ENCODE data around the gene EFTUD2. TPM values are rescaled to one million over a fixed set of nuclear protein-coding genes. Genes with fewer than 3 reads are reported as not detected.

Gene EFTUD2
- total and polyA plus RNA-seq, 2 of the 13 experiments (the other 11 are each of a cell fraction or from before 2014, with no cell fraction given): 111 to 137 TPM

GRCh38 chr17:44915862-44916780, 16.9 kb upstream of the EFTUD2 start (continued):
- 0 out of 2 replicates have a peak, but pooled peaks have one; percentile 54 for TF ChIP-seq ZNF572 (CRISPR knock-in tag; IDR thresholded peaks at IDR 0.05)
- TF ChIP-seq TFAP4 (IDR thresholded peaks at IDR 0.05; ENCODE audit: borderline replicate concordance, low read depth): 0 out of 2 replicates have a peak, but pooled peaks have one; percentile 17
- TF ChIP-seq MIER2 (CRISPR knock-in tag; IDR thresholded peaks at IDR 0.05): no peak
- TF ChIP-seq ETS1 (CRISPR knock-in tag; IDR thresholded peaks at IDR 0.05): no peak
- TF ChIP-seq GMEB2 (CRISPR knock-in tag; IDR thresholded peaks at IDR 0.05; ENCODE audit: low read depth): no peak
- peak; percentile 69; the same call in 1 of the 2 replicates for TF ChIP-seq ZMYM3 (CRISPR knock-in tag; IDR thresholded peaks at IDR 0.05)
- TF ChIP-seq ZFY (CRISPR knock-in tag; IDR thresholded peaks at IDR 0.05): peak; percentile 56; the same call in 1 of the 2 replicates
- 0 out of 2 replicates have a peak, but pooled peaks have one; percentile 44 for TF ChIP-seq MAZ (IDR thresholded peaks at IDR 0.05; ENCODE audit: borderline replicate concordance, low read depth, low read length)
- TF ChIP-seq MAZ (CRISPR knock-in tag; IDR thresholded peaks at IDR 0.05; ENCODE audit: low read depth): no peak
- TF ChIP-seq HMG20B (CRISPR knock-in tag; conservative IDR thresholded peaks at IDR 0.05): no peak
- TF ChIP-seq ZFP82 (CRISPR knock-in tag; IDR thresholded peaks at IDR 0.05; ENCODE audit: borderline replicate concordance): no peak
- TF ChIP-seq ZSCAN12 (CRISPR knock-in tag; IDR thresholded peaks at IDR 0.05): no peak
- TF ChIP-seq ZNF788 (CRISPR knock-in tag; IDR thresholded peaks at IDR 0.05; ENCODE audit: borderline replicate concordance): no peak
- TF ChIP-seq ATF7 (IDR thresholded peaks at IDR 0.05): no peak
- TF ChIP-seq ATF7 (CRISPR knock-in tag; IDR thresholded peaks at IDR 0.05): no peak
- TF ChIP-seq ZNF547 (CRISPR knock-in tag; IDR thresholded peaks at IDR 0.05): no peak
- no peak for TF ChIP-seq ZSCAN30 (CRISPR knock-in tag; IDR thresholded peaks at IDR 0.05)
- TF ChIP-seq GPBP1L1 (CRISPR knock-in tag; IDR thresholded peaks at IDR 0.05): no peak
- no peak for TF ChIP-seq SATB2 (CRISPR knock-in tag; IDR thresholded peaks at IDR 0.05)
- no peak for TF ChIP-seq RNF219 (CRISPR knock-in tag; IDR thresholded peaks at IDR 0.05)
- TF ChIP-seq ZNF121 (CRISPR knock-in tag; IDR thresholded peaks at IDR 0.05): peak; percentile 74; the same call in 1 of the 2 replicates
